Measurements from ENCODE around the gene MVK.

Gene MVK

GRCh38 chr12:109559601-109560000 lies 14.0 kb upstream of the MVK start:
- DNase-seq (ENCODE audit: extremely low read depth, low read depth) = no peak
- TF ChIP-seq, protein P1, sequence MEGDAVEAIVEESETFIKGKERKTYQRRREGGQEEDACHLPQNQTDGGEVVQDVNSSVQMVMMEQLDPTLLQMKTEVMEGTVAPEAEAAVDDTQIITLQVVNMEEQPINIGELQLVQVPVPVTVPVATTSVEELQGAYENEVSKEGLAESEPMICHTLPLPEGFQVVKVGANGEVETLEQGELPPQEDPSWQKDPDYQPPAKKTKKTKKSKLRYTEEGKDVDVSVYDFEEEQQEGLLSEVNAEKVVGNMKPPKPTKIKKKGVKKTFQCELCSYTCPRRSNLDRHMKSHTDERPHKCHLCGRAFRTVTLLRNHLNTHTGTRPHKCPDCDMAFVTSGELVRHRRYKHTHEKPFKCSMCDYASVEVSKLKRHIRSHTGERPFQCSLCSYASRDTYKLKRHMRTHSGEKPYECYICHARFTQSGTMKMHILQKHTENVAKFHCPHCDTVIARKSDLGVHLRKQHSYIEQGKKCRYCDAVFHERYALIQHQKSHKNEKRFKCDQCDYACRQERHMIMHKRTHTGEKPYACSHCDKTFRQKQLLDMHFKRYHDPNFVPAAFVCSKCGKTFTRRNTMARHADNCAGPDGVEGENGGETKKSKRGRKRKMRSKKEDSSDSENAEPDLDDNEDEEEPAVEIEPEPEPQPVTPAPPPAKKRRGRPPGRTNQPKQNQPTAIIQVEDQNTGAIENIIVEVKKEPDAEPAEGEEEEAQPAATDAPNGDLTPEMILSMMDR (IDR thresholded peaks at IDR 0.05; ENCODE audit: low read depth, low read length) = no peak

GRCh38 chr12:109560867-109561710 lies 12.5 kb upstream of the MVK start:
- TF ChIP-seq, protein P1 (IDR thresholded peaks at IDR 0.05; ENCODE audit: low read depth, low read length) = no peak
- DNase-seq (ENCODE audit: extremely low read depth, low read depth) = no peak

- no peak for DNase-seq (ENCODE audit: extremely low read depth, low read depth)
- TF ChIP-seq, protein P1 (IDR thresholded peaks at IDR 0.05; ENCODE audit: low read depth, low read length) = no peak
Measured at GRCh38 chr12:109561711-109562030, 11.9 kb upstream of the MVK start.

DNA sequence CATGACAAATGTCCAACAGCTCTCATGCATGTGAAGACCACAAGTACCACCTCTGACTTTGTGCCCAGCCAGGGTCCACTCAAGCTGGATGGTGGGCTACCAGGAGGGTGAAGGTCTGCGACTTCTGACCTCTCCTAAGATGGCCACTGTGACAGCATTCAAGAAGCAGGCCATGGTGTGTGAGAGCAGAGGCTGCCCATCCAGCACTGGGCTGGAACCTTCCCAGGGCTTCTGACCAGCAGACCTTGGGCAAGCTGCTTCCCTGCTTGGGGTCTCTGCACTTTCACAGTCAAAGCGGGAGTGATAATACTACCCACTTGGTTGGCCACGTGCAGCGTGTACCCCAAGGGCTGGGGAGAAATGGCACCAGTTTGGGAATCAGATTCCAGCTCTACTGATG lies 10.7 kb upstream of the MVK start:
- DNase-seq (ENCODE audit: extremely low read depth, low read depth) = no peak
- TF ChIP-seq, protein P1 (IDR thresholded peaks at IDR 0.05; ENCODE audit: low read depth, low read length) = no peak

DNA sequence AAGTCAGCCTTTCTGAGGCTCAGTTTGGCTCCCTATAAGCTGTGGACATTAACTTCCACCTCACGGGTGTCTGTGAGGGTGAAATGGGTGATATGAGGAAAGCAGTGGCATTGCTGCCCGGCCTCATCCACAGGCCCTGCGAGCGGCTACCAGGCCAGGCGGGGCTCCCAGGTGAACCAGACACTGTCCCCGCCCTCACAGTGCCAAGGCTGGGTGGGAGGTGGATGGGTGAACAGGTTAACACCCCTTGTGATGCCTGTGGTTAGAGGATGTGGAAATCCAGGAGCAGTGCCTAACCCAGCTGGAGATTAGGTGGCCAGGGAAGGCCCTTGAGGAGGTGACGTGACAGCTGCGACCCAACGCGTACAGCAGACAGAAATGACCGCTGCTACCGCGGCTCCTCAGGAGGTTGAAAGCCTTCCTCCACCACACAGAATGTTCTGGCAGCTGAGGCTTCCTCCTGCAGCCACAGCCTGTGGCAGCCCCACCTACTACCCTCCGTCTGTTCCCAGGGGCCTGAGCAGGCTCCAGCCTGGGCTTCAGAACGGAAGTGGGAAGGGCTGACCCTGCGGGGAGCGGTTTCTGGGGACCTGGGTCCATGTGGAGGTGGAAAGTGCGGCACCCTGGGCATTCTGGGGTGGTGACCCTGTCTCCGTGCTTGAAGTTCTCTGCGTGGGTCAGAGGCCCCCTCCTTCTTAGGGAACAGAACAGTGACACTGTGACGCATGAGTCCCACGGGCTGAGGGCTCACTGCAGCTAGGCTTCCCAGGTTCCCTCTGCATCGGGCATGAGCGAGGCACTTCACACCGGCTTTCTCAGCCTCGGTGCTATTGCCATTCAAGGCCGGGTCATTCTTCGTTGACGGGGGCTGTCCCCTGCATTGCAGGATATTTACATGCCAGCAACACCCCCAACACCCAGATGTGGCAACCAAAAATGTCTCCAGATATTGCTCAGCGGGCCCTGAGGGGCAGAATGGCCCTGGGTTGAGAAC lies 10.0 kb upstream of the MVK start:
- DNase-seq (ENCODE audit: extremely low read depth, low read depth) = no peak
- TF ChIP-seq, protein P1 (IDR thresholded peaks at IDR 0.05; ENCODE audit: low read depth, low read length) = no peak

- TF ChIP-seq, protein P1 (IDR thresholded peaks at IDR 0.05; ENCODE audit: low read depth, low read length) = no peak
- no peak for DNase-seq (ENCODE audit: extremely low read depth, low read depth)
Measured at GRCh38 chr12:109566424-109566823, 7.2 kb upstream of the MVK start.

GRCh38 chr12:109567296-109567695 lies 6.3 kb upstream of the MVK start:
- TF ChIP-seq, protein P1 (IDR thresholded peaks at IDR 0.05; ENCODE audit: low read depth, low read length) = no peak

More at GRCh38 chr12:109567296-109567695, 6.3 kb upstream of the MVK start:
- DNase-seq (ENCODE audit: extremely low read depth, low read depth) = no peak
